ENCODE measurements around the gene CNOT11. TPM values are rescaled to one million over a fixed set of nuclear protein-coding genes. Genes with fewer than 3 reads are reported as not detected.

Gene CNOT11
- total RNA-seq, 6 experiments from 2014 or later, result 17.0 to 28.5 (median 21.5) TPM

DNA sequence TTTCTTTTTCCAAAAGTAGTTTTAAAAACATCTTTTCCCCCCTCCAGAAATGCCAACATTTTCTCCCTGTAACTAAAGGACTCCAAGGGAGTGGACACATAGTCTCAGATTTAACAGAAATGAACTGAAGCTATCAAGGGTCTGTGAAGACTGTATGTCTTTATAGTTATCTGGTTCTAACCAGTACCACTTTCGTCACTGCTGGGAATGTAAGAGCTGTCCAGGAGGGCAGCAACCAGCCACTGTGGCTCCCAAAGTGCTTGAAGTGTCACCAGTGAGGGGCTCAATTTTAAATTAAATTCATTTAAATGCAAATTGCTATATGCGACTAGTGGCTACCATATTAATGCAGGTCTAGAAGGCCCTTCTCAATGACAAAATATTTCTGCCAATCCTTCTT, 40.9 kb downstream of the CNOT11 start:
- Histone ChIP-seq H3K27me3 (no peaks in the 10 kb centered on the region), H3K27ac (no peak overlapping the region), H3K9me3 (no peaks in the 10 kb centered on the region), H3K4me1 (no peaks in the 10 kb centered on the region), H3K4me3 (no peak overlapping the region), H3K36me3 (peaks cover 0 to 19% (median under 1%) of the 10 kb centered on the region in 4 donors)
- ATAC-seq, result no peak
- 100% methylated on average over 2 of the region's 2 CpGs for WGBS (ENCODE audit: insufficient coverage, low coverage, low lambda C conversion rate, missing lambda C conversion rate)
- intact Hi-C loops (cut with DNase I), result no loop called here
- no peak for DNase-seq
- TF ChIP-seq, protein P1, sequence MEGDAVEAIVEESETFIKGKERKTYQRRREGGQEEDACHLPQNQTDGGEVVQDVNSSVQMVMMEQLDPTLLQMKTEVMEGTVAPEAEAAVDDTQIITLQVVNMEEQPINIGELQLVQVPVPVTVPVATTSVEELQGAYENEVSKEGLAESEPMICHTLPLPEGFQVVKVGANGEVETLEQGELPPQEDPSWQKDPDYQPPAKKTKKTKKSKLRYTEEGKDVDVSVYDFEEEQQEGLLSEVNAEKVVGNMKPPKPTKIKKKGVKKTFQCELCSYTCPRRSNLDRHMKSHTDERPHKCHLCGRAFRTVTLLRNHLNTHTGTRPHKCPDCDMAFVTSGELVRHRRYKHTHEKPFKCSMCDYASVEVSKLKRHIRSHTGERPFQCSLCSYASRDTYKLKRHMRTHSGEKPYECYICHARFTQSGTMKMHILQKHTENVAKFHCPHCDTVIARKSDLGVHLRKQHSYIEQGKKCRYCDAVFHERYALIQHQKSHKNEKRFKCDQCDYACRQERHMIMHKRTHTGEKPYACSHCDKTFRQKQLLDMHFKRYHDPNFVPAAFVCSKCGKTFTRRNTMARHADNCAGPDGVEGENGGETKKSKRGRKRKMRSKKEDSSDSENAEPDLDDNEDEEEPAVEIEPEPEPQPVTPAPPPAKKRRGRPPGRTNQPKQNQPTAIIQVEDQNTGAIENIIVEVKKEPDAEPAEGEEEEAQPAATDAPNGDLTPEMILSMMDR (IDR thresholded peaks at IDR 0.05), result no peak

DNA sequence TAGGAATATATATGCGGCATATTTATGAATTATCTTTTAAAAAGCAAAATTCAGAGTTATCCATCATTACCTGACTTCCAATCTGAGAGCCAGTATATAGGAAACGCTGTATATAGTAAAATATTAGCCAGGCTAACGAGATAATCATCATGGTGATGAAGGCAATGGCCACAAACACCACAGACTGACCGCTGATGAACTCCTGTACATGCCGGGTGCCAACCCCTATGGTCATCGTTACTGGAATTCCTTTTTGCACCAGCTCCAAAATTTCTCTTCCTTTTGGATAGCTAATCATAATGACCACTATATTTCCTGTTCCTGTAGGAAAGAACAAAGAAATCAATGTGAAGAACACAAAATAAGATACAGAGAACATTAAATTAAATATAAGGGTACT, 42.2 kb downstream of the CNOT11 start:
- no peak for ATAC-seq
- Histone ChIP-seq H3K9me3 (no peaks in the 10 kb centered on the region), H3K4me3 (no peak overlapping the region), H3K36me3 (peaks cover 0 to 19% (median 0%) of the 10 kb centered on the region in 4 donors), H3K27ac (no peak overlapping the region), H3K27me3 (no peaks in the 10 kb centered on the region), H3K4me1 (peaks cover 0 to 4% (median 0%) of the 10 kb centered on the region in 4 donors)
- TF ChIP-seq POLR2A (IDR thresholded peaks at IDR 0.05), result no peak
- no peak for DNase-seq
- WGBS (ENCODE audit: insufficient coverage, low coverage, low lambda C conversion rate, missing lambda C conversion rate), result 81% methylated on average over 6 of the region's 6 CpGs
- intact Hi-C loops (cut with DNase I), result no loop called here

DNA sequence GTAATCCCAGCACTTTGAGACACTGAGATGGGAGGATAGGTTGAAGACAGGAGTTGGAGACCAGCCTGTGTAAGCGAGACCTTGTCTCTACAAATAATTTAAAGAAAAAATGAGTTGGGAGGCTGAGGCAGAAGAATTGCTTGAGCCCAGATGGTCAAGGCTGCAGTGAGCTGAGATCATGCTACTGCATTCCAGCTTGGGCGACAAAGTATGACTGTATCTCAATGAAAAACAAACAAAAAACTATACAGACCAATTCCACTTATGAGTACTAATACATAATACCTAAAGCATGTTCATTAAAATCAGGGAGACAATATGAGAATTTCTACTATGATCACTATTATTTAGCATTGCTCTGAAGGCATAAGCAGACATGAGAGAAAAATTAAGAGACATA, 43.2 kb downstream of the CNOT11 start:
- no peak for TF ChIP-seq POLR2A (IDR thresholded peaks at IDR 0.05)
- TF ChIP-seq, protein P1 (IDR thresholded peaks at IDR 0.05), result no peak

DNA sequence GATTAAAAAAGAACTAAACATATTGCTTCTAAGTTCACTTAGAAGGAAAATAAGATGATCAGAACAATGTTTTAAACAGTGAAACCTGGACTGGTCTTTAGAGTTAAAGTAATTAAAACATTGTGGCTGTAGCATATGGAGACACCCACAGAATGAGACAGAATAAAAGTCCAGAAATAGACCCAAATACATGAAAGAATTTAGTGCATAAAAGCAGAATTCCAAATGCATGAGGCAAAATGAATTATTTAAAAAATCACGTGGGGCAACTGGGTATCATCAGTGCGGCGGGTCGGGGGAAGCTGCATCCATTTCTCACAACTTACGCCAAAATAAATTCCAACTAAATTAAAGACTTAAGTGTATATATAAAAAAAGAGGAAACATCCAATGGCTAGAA, 43.7 kb downstream of the CNOT11 start:
- DNase-seq (no peak), ATAC-seq (no peak)
- no peak overlapping the region for H3K4me3 ChIP-seq
- peaks cover 0 to 19% (median 0%) of the 10 kb centered on the region in 4 donors for H3K36me3 ChIP-seq
- no peak for TF ChIP-seq POLR2A (IDR thresholded peaks at IDR 0.05)
- TF ChIP-seq, protein P1 (IDR thresholded peaks at IDR 0.05), result no peak
- H3K4me1 ChIP-seq, result peaks cover 0 to 18% (median 0%) of the 10 kb centered on the region in 4 donors
- intact Hi-C loops (cut with DNase I), result no loop called here
- 79% methylated on average over 4 of the region's 5 CpGs for WGBS (ENCODE audit: insufficient coverage, low coverage, low lambda C conversion rate, missing lambda C conversion rate)
- no peaks in the 10 kb centered on the region for H3K27me3 ChIP-seq
- no peaks in the 10 kb centered on the region for H3K9me3 ChIP-seq
- H3K27ac ChIP-seq, result no peak overlapping the region

More for the DNA sequence above, 43.2 kb downstream of the CNOT11 start:
- intact Hi-C loops (cut with DNase I), result no loop called here
- no peak for DNase-seq
- Histone ChIP-seq H3K36me3 (peaks cover 0 to 19% (median 0%) of the 10 kb centered on the region in 4 donors), H3K27me3 (no peaks in the 10 kb centered on the region), H3K4me1 (peaks cover 0 to 14% (median 0%) of the 10 kb centered on the region in 4 donors), H3K4me3 (no peak overlapping the region), H3K9me3 (no peaks in the 10 kb centered on the region), H3K27ac (no peak overlapping the region)
- ATAC-seq, result peak in 1 of 4 donors; percentile 14
- 54% methylated on average over 2 of the region's 2 CpGs for WGBS (ENCODE audit: insufficient coverage, low coverage, low lambda C conversion rate, missing lambda C conversion rate)

DNA sequence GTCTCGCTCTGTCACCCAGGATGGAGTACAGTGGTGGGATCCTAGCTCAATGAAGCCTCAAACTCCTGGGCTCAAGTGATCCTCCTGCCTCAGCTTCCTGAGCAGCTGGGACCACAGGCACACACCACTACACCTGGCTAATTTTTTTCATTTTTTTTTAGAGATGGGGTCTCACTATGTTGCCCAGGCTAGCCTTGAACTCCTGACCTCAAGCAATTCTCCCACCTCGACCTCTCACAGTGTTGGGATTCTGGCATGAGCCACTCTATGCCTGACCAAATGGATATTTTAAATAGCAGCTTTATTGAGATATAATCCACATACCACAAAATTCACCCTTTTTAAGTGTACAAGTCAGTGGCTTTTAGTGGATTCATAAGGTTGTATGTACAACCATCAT, 44.7 kb downstream of the CNOT11 start:
- WGBS (ENCODE audit: insufficient coverage, low coverage, low lambda C conversion rate, missing lambda C conversion rate), result 56% methylated on average over 2 of the region's 2 CpGs
- Histone ChIP-seq H3K36me3 (peaks cover 0 to 13% (median 0%) of the 10 kb centered on the region in 4 donors), H3K4me1 (peaks cover 0 to 25% (median 0%) of the 10 kb centered on the region in 4 donors), H3K27ac (no peak overlapping the region), H3K27me3 (no peaks in the 10 kb centered on the region), H3K4me3 (no peak overlapping the region), H3K9me3 (no peaks in the 10 kb centered on the region)
- ATAC-seq (no peak), DNase-seq (no peak)
- no peak for TF ChIP-seq POLR2A (IDR thresholded peaks at IDR 0.05)
- TF ChIP-seq, protein P1 (IDR thresholded peaks at IDR 0.05), result no peak
- intact Hi-C loops (cut with DNase I), result no loop called here

Measured in right lobe of liver (tissue), 6 donors.